HG03439 (cell line): ENCODE data around the gene IQSEC3.
A peak's percentile ranks its signal among the peaks of the same experiment; 100 is the strongest.
"Not testable (repeated sequence)": the region's sequence is repeated elsewhere in the genome, so short reads cannot be mapped to it uniquely, and the experiment has no call there.

Experiments
- ATAC-seq: cut with Tn5 transposase; IDR thresholded peaks from one replicate; pipeline ENCODE4 v1.9.1; 2021; ENCODE audit warnings: mild to moderate bottlenecking, moderate library complexity; ENCODE audit not compliant: unreplicated experiment

The IQSEC3 gene

DNA sequence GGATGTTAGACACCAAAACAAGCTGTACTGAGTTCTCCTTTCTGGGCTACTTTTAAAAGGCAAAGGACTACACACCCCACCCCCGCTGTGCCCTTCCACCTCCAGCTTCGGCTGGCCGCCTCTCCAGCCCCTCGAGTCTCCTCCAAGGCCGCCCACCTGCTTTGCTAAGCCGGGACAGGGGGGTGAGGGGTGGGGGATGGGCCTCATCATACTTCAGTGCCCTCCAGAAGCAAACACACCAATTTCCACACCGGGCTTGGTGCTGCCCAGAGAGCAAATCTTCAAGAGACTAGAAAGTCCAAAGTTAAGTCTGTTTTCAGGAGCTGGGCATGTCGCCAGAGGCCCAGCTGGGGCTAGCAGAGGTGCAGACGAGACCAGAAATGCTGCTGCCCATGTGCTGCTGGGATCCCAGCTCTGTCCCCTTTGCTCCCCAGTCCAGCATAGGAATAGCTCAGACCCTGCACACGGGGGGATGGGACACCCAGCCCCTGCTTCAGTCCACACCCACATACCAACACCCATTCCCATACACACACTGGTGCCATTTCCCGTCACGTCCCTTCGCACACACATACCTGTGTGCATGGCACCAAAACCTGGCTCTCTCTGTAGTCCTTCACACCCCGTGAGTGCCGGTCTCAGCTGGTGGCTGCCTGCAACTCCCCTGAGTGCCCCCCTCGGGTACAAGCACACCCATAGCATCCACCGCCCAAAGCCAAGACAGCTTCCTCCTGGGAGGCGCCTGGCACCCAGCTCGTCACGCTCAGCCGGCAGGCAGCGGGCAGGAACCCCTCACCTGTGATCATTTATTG lies 146.4 kb downstream of the IQSEC3 start:
- no peak for ATAC-seq

DNA sequence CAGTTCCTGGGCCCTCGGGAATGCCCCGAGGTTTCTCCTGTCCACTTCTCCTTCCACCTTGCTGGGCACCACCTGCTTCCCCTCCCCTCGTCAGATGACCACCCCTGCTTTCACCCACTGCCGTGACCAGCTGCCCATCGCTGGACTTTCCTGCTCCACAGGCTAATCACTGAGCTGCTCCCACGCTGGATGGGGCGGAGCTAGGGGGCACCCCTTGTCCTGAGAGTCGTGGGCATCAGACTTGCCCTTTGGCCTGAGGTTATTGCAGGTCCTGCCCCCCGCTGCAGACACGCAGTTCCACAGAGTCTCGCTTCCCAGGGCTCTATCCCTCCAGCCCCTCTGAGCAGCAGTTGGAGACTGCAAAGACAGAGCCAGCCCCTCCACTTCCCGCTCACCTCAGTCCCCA lies 147.0 kb downstream of the IQSEC3 start:
- ATAC-seq: no peak

- no peak for ATAC-seq
Observed at GRCh38 chr12:214003-214741, 147.6 kb downstream of the IQSEC3 start, which contains the start of gene SLC6A12. TSS of gene SLC6A12 (minus strand) at chr12:214157. CDS start at chr12:209986, 4,171 bp downstream.

DNA sequence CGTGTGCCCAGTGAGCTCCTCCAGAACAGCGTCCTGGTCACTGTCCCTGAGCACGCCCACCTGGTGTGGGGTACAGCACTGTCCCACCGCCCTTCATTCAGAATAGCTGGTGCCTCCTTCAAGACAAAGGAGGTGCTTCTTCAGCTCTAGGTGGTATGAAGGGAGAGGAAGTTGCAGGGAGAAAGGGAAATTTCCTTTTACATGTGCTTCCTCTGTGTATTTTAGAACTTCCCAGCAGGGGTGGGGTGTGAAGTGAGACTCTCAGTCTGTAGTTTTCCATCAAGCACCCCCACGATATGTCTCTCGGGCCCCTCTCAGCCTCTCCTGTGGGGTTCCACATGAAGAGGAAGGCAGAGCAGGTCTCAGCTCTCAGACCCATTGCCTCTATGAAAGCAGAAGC lies 148.5 kb downstream of the IQSEC3 start:
- no peak for ATAC-seq

- not testable (repeated sequence) for ATAC-seq
Observed at GRCh38 chr12:217029-217428, 150.5 kb downstream of the IQSEC3 start.

DNA sequence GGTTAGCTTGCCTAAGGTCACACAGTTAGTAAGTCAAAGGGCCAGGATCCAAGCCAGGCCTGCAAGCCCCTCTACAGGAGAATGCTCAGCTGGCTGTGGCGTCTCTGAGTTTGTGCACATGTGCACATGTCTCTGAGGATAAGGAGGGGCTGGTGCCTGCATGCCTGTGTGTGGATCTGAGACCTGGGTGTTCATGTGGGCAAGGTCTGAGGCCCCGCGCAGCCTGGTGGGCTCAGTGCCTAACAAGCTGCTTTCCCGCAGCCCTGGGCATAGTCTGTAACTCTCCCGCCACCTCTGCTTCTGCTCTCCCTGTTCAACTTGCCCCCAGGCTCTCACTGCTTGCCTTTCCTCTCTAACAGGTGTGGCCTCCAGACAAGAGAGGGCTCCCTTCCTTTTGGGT lies 151.7 kb downstream of the IQSEC3 start:
- ATAC-seq: no peak

- no peak for ATAC-seq
Observed at GRCh38 chr12:218728-219590, 152.4 kb downstream of the IQSEC3 start.

GRCh38 chr12:219891-220352 lies 153.4 kb downstream of the IQSEC3 start:
- peak; percentile 65 for ATAC-seq

DNA sequence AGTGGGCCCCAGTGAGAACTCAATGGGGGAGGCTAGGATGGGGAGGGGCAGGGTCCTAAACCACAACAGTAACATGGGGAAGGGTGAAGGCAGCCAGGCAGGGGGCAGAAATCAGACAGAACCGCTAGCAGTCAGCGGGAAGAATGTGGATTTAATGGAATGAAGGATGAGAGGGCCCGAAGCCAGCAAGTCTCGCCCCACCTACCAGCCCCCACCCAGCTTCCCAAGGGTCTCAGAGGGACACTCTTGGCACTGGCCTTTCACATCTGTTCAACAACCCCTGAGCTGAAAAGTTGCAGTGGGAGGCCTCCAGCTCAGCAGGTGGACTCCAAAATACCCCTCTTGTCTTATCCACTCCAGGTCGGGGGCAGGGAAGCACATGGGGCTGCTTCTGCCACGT lies 153.9 kb downstream of the IQSEC3 start:
- no peak for ATAC-seq

DNA sequence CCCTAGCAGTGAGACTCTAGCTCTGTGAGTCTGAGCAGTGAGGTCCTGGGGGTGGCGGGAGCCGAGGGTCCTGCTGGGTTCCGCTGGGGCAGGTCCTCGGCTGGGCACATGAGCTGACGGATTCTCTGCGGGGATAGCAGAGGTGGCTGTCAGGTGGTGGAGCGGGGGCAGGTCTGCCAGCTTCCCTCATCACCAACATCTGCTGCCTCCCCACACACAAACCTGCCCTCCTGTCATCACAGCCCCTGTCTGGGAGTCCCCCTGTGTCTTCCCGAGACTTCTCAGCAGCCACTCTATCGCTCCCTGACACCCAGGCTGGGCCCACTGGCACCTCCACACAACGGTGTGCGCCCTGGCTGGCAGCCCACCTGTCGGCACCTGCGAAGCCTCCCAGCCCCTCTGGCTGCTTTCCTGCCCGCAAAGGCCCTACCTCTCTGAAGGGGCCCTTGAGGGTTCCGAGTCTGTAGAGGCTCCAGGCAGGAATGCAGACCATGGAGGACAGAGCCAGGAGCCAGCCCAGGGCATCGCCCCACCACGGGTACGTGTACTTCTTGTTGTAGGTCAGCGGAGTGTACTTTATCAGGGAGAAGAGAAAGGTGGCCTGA lies 154.5 kb downstream of the IQSEC3 start:
- ATAC-seq: no peak

DNA sequence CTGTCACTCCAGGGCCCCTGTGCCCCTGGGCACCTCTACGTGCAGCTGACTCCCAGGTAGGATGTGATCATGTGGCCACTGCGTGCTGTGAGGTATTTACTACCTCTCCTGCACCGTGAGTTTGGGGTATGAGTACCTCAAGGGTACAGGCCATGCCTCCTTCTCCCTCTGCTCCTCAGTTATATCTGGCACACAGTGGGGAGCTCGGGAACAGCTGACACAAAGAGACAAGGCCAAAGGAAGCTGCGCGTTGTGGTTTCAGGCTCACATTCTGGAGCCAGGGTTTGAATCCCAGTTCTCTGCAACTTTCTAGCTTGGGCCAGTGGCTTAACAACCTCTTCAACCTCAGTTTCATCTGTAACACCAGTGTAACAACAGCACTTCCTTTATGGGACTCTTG lies 155.2 kb downstream of the IQSEC3 start:
- ATAC-seq: no peak

- ATAC-seq: no peak
Observed at GRCh38 chr12:223841-224240, 157.3 kb downstream of the IQSEC3 start.

DNA sequence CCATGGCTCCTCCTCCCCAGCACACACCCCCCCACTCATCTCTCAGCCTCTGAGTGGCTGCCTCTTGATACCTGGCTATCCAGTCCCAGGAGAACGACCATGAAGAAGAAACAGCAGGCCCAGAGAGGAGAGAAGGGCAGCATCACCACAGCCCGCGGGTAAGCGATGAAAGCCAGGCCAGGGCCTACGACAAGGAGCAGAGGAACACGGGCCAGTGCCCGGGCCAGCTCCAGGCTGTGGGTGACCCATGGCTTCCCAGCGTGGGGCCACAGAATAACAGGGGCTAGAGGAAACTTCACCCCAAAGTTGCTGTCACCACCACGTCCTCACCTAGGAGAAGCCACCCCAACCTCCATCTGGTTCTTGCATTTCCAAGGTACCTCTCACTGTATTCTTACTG lies 157.8 kb downstream of the IQSEC3 start:
- ATAC-seq: no peak

- ATAC-seq: no peak
Observed at GRCh38 chr12:225012-225411, 158.4 kb downstream of the IQSEC3 start.

- no peak for ATAC-seq
Observed at GRCh38 chr12:226401-226800, 159.8 kb downstream of the IQSEC3 start.

DNA sequence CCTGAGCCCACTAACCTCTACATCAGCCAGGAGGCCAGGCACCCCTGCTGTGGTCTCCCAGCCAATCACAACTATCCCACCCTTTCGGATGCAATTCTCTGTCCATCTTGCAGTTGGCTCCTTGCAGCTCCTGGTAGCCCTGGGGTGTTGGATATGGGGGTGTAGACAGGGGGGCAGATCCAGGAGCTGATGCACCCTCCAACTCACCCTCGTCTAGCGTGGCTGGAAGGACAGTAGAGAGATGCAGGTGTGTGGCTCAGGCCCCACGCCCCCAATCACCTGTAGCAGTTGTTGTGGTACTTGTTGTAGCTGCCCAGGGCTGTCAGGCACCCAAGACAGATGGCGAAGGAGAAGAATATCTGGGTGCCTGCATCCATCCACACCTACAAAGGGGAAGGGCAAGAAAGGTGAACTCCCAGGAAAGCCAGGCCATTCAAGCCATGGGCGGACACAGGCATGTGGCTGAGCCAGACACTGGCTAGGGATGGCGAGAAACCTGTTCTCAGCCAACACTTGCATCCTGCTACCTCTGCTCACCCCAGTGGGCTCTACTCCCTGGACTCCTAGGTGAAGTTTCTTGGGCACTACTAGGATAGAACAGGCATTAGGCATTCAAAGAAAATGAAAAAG lies 160.8 kb downstream of the IQSEC3 start:
- ATAC-seq: no peak
